ENCODE data around the gene HYDIN.

HYDIN gene

DNA sequence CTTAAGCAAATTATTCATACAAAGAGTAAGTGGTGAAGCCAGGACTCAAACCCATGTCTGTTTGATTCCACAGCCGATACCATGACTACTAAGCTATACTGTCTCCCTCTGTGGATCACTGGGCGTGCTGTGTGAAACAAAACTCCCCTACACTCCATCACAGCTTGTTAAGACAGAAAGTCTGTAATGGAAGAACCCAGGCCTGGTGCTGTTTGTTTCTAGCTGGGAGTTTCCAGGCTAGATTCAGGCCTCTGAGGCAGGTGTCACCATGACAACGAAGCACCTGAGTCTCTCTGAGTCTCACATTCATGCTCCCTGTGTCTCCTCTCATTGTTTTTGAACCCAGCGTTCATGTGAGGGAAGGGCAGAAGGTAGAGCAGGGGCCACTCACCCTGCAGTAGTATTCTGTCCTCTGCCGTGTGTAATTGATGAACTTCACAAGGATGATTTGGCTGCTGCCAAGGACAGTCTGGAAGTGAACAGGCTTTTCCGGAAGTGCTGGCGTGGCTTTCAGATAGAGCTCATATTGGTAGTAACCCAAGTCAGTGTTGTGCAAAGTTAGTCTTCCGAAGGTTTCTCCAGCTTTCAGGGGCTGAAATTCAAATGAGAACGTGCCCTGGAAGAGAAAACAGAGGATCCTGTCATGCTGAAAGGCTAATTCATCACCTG lies 421.0 kb downstream of the HYDIN start:
- DNase-seq = no peak

DNA sequence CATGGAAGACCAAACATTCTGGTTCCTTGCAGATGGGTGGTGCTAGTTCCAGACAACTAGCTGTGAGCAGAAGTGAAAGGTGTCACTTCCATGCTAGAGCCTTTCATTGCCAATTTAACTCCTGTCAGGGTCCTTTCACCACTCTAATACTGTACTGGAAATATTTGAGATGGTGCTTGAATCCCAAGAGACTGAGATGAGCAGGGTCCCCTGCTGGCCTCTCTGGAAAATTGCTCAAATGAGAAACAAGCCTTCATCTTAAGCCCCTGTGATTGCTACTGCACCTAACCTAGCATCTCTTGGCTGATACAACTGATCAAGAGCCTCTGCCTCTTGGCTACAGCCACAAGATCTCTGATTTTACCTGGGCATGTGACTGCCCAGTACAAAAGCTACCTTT lies 422.2 kb downstream of the HYDIN start:
- no peak for DNase-seq

DNA sequence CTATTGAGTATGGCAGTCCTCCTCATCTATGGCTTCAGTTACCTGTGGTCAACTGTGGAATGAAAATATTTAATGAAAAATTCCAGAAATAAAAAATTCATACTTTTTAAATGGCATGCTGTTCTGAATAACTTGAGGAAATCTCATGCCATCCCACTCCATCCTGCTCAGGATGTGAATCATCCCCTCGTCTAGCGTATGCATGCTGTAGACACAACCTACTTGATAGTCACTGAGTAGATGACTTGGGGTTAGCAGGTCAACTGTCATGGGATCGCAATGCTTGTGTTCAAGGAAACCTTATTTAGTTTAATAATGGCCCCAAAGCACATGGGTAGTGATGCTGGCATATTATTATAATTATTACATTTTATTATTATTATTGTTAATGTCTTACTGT lies 424.7 kb downstream of the HYDIN start:
- no peak for DNase-seq

DNA sequence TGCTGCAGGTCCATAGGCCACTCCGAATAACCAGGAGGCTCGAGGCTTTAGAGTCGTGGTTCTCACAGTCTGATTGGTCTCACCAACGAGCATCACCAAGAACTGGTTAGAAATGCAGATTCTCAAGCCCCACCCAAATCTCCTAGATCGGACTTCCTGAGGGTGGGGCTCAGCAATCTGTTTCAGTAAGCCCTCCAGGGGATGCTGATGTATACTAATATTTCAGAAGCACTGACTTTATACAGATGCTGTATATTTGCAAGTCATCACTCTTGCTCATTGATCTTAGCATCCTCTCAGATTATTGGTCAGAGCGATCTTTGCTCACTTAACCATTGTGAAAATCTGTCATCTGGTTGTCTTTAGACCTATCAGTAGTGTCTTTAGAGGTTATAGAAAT lies 425.1 kb downstream of the HYDIN start:
- no peak for DNase-seq

DNA sequence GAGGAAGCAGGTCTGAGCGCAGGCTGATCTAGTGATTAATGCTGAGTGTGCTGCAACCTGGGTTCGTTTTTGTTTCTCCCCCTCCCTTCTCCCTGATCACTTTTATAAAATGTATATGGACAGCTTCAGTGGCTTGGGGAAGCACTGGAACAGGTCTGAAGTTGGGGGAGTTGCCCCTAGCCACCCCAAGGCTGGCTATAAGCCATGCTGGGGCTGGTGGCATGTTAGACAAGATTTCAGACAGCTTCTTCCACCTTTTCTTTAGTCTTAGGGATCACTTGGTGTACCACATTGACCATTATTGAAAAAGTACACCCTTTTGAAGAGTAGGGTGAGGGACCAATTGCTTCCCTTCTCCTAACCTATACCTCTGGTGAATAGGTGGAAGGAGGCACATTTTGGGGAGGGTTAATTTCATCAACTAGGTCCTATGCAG lies 425.8 kb downstream of the HYDIN start:
- no peak for DNase-seq

DNA sequence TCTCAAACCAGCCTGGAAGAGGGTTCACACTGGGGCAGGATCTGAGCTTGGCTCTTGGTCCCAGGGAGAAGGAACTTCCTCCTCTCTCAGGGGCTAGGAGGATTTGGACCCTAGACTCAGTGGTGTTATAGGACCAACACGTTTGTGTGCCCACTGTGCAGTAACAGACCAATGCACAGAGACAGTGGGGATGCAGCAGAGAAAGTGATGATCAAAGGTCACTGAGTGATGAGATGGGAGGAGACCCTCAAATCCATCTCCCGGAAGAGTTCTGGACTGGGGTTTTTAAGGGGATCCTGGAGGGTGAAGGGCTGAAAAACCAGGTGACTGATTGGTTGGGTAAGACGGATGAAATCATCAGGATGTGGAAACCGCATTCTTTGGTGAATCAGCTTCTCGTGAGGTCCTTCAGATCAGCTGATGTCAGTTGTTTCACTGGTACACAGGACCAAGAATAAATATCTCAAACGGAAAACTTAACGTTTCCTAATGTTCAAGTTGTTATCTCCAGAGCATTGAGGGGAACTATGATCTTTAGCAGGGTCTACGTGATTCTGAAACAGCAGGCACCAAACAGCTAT lies 426.3 kb downstream of the HYDIN start:
- DNase-seq = no peak

DNA sequence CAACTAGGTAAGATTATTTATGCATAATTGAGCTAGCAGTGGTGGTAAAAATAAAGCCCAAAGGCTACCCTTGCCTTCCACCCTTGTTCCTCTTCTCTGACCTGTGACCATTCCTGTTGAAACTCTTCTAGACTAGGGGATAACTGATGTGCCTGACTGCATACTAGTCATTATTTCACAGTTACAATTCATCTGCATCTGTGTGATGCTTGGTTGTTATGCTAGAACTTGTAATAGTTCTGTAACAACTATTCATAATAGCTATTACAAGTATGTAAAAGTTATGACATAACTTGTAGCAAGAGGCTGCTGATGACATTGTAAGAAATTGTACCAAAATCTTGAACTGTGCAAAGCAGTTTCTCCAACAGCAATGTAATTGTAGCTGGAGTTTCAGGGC lies 427.2 kb downstream of the HYDIN start:
- no peak for DNase-seq

DNA sequence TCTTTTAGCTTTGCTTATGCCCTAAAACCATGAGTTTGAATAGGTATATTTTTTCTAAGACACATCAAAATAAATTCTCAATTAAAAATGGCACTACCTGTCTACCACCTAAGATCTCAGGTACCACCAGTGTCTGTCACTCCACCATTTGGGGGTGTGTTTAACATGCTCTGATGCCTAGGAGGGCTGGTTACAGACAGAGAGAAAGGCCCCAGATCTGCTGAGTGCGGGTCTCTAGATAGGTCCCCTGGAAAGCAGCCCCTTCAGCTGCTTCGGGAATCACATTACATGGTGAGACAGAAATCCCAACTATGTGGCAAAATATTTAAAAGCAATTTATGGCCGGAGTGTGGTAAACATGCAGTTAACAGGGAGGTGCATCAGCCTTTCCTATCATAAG lies 428.9 kb downstream of the HYDIN start:
- DNase-seq = no peak

DNA sequence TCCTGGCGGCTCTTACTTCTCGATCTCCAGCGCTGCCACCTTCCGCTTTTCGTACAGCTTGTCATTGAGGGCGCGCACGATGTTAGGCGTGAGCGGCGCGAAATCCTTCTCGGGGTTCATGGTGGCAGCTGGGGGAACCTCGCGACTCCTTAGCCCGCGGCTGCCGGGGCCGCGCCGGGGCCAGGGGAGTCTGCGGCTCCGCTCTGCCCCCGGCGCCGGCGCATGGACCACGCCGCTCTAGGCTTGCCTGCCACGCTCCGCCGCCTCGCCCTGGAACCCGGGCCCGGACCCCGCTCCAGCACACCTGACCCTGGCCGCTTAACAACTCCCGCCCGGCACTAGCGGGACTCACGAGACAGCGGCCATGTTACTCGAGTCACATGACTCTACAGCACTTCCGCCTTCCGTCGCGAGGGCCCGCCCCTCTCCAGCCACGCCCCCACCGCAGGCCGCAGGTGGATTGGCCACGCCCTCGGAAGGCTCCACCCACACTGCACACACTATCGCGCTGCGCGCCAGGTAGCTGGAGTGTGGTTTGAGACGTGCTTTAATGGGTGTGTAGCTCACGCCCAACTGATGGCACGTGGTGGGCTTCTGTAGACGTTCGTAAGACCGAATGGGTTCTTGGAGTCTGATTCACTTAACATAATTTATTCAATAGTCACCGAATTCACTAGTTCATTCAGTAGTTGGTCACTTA lies 429.6 kb downstream of the HYDIN start, which contains the start of gene VAC14:
Gene VAC14 (minus strand): TSS at position 378 of the 700 bp plus-strand sequence. CDS start 258 bp downstream, at position 120.
- peak; percentile 78 for DNase-seq

DNA sequence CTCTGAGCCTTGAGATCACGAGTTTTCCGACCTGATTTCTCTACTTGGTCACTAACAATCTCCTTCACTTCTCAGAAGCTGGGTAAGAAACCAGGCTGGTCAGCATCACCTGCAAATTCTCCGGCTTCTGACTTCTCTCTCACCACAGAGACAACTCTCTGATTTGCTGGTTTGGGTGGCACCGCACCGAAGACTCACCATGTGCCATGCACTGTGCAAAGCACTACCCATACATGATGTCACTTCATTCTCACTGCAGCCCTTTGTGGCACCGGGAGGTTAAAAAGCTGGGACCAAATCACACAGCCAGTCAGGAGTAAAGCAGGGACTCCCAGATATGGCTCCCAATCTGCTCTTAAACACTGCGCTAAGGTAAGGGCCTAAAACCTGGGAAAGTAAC lies 430.2 kb downstream of the HYDIN start:
- no peak for DNase-seq

DNA sequence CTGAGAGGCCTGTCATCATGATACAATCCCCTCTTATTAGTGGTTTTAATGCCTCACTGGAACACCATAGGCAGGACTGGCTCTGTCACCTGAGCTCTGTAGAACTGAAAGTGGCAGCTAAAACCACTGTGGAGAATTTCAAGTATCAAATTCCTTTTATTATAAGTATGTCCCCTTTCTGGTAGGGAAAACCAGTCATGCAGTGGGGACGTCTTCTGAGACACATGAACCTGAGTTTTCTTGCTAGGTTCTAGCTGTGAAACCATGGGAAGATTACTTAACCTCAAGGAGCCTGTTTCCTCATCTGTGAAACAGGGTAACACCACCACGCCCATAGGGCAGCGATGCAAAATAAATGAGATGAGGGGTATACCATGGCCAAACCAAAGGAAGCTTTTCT lies 434.2 kb downstream of the HYDIN start:
- no peak for DNase-seq

DNA sequence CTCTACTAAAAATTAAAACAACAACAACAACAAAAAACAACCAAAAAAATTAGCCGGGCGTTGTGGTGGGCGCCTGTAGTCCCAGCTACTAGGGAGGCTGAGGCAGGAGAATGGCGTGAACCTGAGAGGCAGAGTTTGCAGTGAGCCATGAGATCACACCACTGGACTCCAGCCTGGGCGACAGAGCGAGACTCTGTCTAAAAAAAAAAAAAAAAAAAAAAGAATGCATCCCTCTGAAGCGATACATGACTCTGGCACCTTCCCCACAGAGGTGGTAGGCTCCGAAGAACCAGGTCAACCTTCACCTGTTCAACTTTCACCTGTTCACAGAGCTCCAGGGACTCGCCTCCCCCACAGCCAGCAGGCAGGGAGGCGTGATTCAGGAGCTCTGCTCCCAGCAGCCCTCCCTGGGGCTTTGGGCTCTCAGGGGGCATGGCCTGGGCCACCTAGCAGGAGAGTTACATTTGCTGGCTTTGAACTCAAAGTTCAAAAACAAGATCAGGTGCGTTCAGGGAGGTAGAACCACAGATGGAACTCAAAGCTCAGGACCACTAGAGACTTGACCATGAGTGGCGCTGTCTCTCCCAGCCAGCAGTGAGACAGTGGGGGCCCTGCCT lies 435.1 kb downstream of the HYDIN start:
- no peak for DNase-seq

DNA sequence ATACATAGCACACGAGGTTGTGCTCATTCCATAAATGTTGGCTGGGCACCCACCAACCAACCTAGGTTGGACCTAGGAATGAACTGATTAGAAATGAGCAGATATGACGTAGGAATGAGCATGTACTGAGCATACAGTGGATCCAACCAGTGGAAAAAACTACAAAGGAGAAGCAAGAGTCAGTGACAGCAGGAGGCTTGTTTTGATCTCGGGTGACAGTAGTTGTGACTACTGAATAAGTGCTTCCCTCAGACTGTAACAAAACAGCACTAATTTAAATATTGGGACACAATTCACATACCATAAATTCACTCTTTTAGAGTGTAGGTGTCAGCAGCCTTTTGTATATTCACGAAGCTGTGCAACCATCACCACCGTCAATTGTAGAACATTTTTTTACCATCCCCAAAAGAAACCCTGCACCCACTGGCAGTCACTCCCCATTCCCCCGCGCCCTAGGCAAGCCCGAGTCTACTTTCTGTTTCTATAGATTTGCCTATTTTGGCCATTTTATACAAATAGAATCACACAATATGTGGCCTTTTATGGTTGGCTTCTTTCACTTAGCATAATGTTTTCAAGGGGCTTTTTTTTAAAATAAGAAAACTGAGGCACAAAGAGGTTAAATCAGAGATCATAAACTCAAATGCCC lies 436.5 kb downstream of the HYDIN start:
- DNase-seq = no peak

DNA sequence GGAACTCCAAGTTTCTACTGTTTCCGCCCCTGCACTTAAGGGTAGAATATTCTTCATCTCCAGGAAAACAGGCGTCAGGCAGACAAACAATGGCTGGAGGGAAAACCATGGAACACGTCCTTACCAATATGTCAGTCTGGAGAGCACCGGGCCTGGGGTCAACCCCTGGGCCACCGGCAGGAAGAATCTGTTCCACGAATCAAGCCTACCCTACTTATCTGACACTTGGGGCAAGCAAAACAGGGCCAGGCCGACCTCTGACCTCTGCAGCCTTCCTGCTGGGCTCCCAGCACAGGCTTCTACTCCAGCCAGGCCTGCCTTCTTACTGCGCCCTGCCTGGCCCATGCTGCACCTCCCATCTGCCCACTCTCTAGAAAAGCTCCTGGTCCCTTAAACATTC lies 439.7 kb downstream of the HYDIN start:
- DNase-seq = no peak

DNA sequence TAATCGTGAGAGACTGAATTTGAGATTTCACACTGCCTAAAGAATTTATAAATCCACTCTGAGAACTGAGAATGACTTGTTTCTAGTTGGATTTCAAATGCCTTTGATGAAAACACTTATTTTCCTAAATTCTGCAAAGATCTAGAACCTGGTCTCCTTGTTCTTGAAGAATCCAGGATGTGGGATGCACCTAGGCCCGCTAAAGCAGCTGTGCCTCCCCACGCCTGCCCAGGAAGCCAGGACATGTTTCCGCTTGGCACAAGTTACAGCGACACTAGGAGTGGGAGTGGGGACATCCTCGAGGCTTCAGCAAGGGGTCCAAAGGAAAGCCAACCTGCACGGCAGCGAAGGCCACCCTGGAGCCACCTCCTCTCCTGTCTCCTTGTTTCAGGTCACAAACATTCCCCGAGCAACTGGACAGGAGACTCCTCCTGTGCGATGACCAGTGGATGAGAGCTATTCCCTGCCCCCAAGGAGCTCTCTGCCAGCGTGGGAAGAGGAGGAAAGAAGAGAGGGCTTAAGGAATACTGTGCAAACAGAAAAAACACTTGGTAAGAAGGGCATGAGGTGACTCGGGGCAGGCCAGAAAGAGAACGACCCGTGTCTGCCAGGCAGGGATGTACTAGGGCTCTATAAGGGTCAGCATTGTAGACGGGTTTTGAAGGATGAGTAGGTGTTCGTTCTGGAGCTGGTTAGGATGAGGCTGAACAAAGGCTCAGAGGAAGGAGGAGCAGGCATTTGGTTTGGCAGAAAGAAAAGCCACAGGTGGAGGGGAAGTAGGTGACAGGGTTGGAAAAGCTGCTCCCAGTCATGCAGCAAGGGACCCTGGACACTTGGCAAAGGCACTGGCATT lies 440.7 kb downstream of the HYDIN start:
- DNase-seq = no peak

DNA sequence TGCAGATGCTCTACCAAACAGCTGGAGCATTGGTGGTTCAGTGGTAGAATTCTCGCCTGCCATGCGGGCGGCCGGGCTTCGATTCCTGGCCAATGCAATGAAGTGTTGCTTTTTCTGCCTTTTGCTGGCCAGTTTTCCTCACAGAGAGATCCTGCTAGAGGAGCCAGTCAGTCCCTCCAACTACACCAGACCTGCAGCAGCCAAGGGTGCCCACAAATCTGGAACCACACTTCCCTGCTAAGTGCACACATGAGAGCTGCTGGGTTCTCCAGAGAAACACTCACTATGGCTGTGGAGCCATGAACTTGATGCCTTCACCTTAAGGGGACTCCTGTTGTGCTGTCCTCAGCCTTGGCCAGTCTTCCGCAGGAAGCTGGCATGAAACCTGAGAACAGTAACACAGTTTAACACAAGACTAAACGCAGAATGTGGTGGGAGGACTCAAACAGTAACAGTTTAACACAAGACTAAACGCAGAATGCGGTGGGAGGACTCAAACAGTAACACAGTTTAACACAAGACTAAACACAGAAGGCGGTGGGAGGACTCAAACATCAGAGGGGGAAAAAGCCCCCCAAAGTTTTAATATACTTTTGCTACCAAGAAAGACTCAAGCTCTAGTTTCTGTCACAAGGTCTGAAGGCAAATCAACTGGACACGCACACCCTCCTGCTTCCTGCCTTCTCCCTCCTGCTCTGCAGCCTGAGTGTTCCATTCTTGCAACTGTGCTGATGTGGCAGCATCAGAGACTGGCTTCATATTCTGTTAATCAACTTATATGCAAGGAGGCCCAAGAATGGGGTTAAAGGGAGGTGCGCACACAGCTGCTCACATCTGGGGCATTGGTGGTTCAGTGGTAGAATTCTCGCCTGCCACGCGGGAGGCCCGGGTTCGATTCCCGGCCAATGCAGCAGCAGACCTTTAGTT lies 441.6 kb downstream of the HYDIN start:
- no peak for DNase-seq

DNA sequence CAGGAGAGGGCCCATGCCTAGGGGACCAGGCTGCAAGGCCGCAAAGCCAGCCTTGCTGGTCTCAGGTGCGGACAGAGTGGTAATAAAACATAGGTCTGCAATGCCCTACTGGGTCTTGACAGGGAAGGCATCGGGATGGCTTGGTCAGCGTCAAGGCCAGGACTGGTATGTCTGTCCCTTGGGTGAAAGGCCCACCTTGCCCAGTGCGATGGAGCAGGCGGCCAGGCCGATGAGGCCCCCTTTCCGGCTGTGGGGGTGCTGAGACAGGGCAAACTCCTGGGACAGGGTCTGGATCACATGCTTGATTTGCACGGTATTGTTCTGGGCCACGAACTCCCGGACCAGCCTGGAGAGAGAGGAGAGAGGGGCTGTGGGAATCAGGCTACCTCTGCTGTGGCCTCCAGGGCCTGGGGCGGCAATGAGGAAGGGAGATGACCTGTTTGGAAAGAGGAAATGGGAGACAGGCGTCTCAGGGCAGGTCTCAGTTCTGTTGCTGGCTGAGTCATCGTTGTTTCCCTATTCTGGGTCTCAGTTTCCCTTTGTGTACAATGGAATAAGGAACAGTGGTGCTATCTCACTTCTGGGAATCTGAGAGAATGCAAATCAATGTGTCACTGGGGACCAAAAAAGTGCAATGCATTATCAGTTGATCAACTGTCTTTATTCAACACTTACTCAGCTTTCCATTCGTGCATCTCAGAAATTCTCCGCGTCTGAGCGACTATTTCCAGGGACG lies 444.3 kb downstream of the HYDIN start:
- no peak for DNase-seq

DNA sequence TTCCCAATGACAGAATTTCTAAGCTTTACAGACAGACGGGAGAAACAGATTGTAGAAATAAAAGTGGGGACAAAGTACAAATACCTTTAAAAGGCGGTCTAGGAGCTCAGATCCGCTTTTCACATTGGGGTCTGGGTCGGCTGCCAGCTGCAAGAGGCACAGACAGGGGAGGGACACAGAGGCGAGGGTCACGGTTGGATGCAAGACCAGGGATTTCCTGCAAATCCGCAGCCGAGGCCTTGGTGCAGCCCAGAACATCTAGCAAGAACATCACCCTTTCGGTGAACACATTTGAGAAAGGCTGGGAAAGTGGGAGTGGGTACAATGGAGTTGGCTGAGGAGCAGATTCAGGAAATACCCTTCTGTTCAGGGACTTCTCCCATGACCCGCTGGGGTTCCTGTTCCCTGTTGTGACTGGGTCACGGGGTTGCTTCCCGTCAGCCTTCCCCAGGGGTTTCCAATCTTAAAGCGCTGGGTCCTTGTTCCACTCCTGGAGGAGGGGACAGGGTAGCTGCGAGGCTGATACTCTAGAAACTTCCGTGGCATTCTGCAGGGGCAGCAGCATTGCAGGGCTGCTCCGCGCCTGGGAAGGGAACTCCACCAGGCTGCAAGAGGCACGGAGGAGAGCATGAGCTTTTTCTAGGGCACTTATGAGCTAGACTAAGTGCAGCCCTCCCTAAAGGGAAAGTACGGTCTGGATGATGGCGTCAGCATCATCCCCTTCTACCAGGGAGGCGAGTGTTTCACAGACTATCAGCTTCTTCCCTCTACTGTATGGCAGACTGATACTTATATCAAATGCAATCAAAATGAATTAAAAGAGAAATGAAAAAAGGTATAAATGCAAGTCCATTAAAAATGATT lies 445.6 kb downstream of the HYDIN start:
- DNase-seq = no peak

DNA sequence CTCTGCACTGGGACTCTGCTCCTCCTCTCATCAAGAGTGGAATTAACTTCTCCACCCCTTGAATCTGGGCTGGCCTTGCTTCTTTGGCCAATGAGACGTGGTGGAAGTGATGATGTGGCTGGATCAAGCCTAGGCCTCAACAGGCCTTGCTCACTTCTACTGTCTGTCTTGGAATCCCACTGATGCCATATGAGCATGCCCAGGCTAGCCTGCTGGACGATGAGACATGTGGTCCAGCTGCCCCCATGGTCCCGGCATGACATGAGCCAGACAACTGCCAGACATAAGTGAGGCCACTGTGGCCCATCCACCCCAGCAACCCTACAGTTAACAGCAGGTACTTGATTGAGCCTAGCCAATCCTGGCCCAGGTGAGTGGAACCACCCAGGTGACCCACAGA lies 448.3 kb downstream of the HYDIN start:
- DNase-seq = no peak

DNA sequence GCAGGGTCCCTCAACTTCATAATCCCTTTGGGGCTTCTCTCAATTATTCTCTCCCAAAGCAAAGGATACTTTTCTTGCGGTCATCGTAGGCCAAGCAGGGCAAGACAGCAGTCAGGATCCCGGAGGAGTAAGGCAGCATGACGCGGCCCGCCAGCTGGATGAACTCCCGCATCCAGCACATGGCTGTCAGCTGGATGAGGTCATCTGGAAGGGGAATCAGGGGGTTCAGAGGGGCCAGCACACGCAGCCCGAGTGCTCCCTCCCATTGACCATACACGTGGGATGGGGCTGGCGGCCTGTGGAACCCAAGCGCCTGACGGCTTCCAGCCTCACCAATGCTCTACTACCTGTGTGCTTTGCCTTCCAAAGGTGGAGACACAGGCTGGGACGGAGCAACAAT lies 448.7 kb downstream of the HYDIN start:
- no peak for DNase-seq
